ENCODE data around the gene GNA14. TPM values are rescaled to one million over a fixed set of nuclear protein-coding genes. Genes with fewer than 3 reads are reported as not detected.

The GNA14 gene
- total RNA-seq, 1 donor from 2014 or later: 11.0 TPM

DNA sequence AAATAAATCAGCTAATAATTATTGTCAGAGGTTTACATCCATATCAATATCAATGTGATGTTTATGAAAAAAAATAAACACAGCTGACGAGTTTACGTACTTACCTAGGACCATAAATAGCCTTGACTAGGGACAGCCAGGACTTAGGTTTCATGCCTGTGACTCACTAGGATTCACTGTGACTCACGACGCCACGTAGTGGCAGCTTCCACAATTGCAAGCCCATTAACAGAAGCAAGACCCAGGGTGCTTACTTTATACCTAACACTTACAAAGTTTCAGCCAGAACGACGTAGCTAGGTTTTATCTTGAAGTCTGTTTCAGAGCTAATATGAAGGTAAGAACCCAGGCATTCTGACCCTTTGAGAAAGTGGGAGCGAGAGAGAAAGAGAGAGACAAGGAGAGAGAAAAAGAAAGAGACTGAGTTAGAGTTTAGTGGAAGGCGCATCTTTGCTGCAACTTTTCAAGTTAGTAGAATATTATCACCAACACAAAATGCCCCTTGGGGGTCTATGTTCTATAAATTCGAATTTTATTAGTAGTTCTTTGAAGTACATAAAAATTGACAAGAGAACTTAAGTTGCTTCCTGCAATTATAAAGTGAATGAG, 191.2 kb downstream of the GNA14 start:
- H3K4me1 ChIP-seq: peaks cover 5% of the 10 kb centered on the region
- no peaks in the 10 kb centered on the region for H3K9me3 ChIP-seq
- H3K4me3 ChIP-seq: no peak overlapping the region
- no peaks in the 10 kb centered on the region for H3K36me3 ChIP-seq
- intact Hi-C loops (cut with DNase I): no loop called here
- peak in 1 of 2 donors; percentile 46 for TF ChIP-seq POLR2AphosphoS5 (IDR thresholded peaks at IDR 0.05; ENCODE audit: insufficient read depth in 1 of 2, low read depth in 1 of 2)
- no peak for TF ChIP-seq POLR2A (IDR thresholded peaks at IDR 0.05)
- TF ChIP-seq, protein P1, sequence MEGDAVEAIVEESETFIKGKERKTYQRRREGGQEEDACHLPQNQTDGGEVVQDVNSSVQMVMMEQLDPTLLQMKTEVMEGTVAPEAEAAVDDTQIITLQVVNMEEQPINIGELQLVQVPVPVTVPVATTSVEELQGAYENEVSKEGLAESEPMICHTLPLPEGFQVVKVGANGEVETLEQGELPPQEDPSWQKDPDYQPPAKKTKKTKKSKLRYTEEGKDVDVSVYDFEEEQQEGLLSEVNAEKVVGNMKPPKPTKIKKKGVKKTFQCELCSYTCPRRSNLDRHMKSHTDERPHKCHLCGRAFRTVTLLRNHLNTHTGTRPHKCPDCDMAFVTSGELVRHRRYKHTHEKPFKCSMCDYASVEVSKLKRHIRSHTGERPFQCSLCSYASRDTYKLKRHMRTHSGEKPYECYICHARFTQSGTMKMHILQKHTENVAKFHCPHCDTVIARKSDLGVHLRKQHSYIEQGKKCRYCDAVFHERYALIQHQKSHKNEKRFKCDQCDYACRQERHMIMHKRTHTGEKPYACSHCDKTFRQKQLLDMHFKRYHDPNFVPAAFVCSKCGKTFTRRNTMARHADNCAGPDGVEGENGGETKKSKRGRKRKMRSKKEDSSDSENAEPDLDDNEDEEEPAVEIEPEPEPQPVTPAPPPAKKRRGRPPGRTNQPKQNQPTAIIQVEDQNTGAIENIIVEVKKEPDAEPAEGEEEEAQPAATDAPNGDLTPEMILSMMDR (IDR thresholded peaks at IDR 0.05): peak; percentile 53 to 83 (median 74)
- no peak for DNase-seq (ENCODE audit: extremely low spot score in 2 of 2)
- H3K27ac ChIP-seq: peak overlapping the region; percentile 9
- H3K27me3 ChIP-seq: no peaks in the 10 kb centered on the region

DNA sequence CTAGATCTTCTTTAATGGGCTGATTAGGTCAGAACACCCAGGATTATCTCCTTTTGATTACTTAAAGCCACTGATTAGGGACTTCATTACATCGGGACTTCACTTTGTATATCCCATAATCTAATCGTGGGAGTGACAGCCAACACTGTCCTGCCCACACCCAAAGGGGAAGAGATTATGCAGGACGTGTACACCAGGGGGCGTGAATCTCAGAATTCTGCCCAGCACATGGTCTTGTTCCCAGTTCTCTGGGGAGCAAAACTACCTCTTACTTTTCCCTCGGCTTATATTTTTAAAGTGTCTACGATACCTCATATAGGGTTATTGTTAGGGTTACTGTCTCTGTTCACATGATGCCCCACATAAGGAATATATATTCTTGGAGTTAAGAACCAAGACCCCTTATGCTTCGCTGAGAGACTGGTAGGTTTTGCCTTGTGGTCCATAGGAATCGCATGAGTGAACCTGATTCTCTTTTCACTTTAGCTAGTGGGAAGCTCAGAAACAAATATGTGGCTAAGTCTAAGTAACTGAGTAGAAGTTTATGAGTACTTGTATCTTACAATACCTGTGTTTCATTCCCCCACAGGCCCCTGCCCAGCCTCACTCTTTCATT, 192.7 kb downstream of the GNA14 start:
- Histone ChIP-seq H3K4me1 (peaks cover 5% of the 10 kb centered on the region), H3K4me3 (no peak overlapping the region), H3K27me3 (no peaks in the 10 kb centered on the region), H3K9me3 (no peaks in the 10 kb centered on the region), H3K27ac (no peak overlapping the region), H3K36me3 (no peaks in the 10 kb centered on the region)
- intact Hi-C loops (cut with DNase I): no loop called here
- TF ChIP-seq, protein P1 (IDR thresholded peaks at IDR 0.05): peak in 1 of 3 experiments; percentile 5
- TF ChIP-seq POLR2AphosphoS5 (IDR thresholded peaks at IDR 0.05; ENCODE audit: insufficient read depth in 1 of 2, low read depth in 1 of 2): no peak
- DNase-seq (ENCODE audit: extremely low spot score in 2 of 2): no peak

DNA sequence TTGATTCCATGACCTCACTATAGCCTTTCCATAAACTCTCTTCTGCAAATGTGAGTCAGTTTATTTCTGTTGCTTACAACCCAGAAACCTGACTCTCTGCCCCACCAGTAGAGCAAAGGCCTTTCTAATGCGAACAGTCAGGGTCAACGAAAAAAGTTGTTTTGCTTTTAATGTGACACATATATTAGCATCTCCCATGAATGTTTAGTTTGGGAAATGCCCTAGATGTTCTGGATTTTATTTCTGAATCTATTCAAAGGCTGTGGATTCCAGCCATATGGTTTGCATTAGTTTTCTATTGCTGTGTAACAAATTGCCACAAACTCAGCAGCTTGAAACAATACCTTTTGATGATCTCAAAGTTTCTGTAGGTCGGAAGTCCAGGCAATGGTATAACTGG, 193.5 kb downstream of the GNA14 start:
- no peak overlapping the region for H3K4me3 ChIP-seq
- H3K27me3 ChIP-seq: no peaks in the 10 kb centered on the region
- no peaks in the 10 kb centered on the region for H3K9me3 ChIP-seq
- DNase-seq (ENCODE audit: extremely low spot score in 2 of 2): no peak
- intact Hi-C loops (cut with DNase I): no loop called here
- TF ChIP-seq POLR2AphosphoS5 (IDR thresholded peaks at IDR 0.05; ENCODE audit: insufficient read depth in 1 of 2, low read depth in 1 of 2): no peak
- TF ChIP-seq, protein P1 (IDR thresholded peaks at IDR 0.05): no peak
- no peak for TF ChIP-seq POLR2A (IDR thresholded peaks at IDR 0.05)
- no peaks in the 10 kb centered on the region for H3K36me3 ChIP-seq
- H3K27ac ChIP-seq: no peak overlapping the region
- H3K4me1 ChIP-seq: peaks cover 5% of the 10 kb centered on the region

DNA sequence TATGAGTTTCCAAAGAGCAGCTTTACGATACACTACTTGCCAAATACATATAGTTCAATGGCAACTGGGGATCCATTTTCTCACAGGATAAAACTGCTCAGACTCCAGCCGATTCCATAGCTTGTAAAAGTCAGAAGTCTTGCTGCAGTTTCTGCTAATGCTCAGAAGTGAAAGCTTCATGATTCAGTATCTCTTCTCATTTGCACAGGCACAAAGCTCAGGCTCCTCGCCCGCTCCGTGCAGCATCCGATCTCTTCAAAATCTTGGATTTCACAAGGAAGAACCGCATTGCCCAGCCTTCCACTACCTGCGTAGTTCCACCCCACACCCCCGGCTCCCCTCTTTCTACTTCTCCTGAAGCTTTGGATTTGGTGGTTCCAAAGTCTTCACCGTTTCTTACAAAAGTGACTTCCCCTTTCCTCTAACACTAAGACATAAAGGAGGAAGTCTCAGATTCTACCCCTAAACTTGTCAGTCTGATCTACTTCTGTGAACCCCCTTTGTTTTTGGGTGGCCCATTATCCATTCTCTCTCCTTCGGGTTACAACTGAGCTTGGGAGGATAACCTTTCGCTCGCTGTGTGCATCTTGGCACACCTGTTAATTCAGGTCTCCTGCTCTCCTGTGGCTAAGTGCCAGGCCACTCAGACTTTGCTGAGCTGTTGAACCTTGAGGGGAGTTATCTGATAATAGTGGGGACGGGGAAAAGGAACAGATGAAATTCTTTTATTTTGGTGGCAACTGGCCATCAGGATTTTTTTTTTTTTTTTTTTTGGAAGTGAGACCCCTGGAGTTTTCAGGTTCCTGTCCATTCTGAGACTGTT, 194.1 kb downstream of the GNA14 start:
- Histone ChIP-seq H3K27ac (no peak overlapping the region), H3K4me1 (peaks cover 5% of the 10 kb centered on the region), H3K36me3 (no peaks in the 10 kb centered on the region), H3K9me3 (no peaks in the 10 kb centered on the region), H3K4me3 (no peak overlapping the region), H3K27me3 (no peaks in the 10 kb centered on the region)
- no peak for DNase-seq (ENCODE audit: extremely low spot score in 2 of 2)
- TF ChIP-seq, protein P1 (IDR thresholded peaks at IDR 0.05): no peak
- TF ChIP-seq POLR2AphosphoS5 (IDR thresholded peaks at IDR 0.05; ENCODE audit: insufficient read depth in 1 of 2, low read depth in 1 of 2): no peak
- TF ChIP-seq POLR2A (IDR thresholded peaks at IDR 0.05): no peak
- intact Hi-C loops (cut with DNase I): no loop called here
